Astrocyte (in vitro differentiated cells and primary cell): Measurements from ENCODE around the gene CMTR1. TPM values are rescaled to one million over a fixed set of nuclear protein-coding genes. Genes with fewer than 3 reads are reported as not detected.

Experiments used
- DNase-seq: peaks from one replicate; pipeline ENCODE4 v3.0.0-alpha.2; 2010; ENCODE audit warnings: low read depth
- FAIRE-seq: peaks from 2 replicates; lab custom pipeline; 2011; peaks lifted over from hg19 to GRCh38; lab: Jason Lieb, UNC
- H2AFZ ChIP-seq: 2 replicates; pipeline ENCODE4 v1.6.0; 2012; ENCODE audit warnings: low read depth, low read length, inconsistent platforms
- H3K27ac ChIP-seq: 2 replicates; pipeline ENCODE4 v1.5.1; 2011; ENCODE audit warnings: low read depth, low read length, inconsistent platforms
- H3K27me3 ChIP-seq: 2 replicates; pipeline ENCODE4 v1.6.0; 2011; ENCODE audit warnings: low read length, inconsistent platforms; ENCODE audit not compliant: insufficient read depth
- H3K36me3 ChIP-seq: 2 replicates; pipeline ENCODE4 v1.5.1; 2011; ENCODE audit warnings: low read length, inconsistent platforms; ENCODE audit not compliant: insufficient read depth
- H3K4me1 ChIP-seq: 2 replicates; pipeline ENCODE4 v1.5.1; 2011; ENCODE audit warnings: low read length, inconsistent platforms; ENCODE audit not compliant: insufficient read depth
- H3K4me2 ChIP-seq: 2 replicates; pipeline ENCODE4 v1.6.0; 2012; ENCODE audit warnings: low read length, inconsistent platforms
- H3K4me3 ChIP-seq: 2 replicates; pipeline ENCODE4 v1.5.1; 2011; ENCODE audit warnings: low read depth, mild to moderate bottlenecking, low read length, inconsistent platforms; ENCODE audit not compliant: insufficient read depth
- H3K79me2 ChIP-seq: 2 replicates; pipeline ENCODE4 v1.6.0; 2012; ENCODE audit warnings: mild to moderate bottlenecking, low read length, inconsistent platforms; ENCODE audit not compliant: insufficient read depth
- H3K9ac ChIP-seq: 2 replicates; pipeline ENCODE4 v1.6.0; 2012; ENCODE audit warnings: mild to moderate bottlenecking, low read length, inconsistent platforms
- H3K9me3 ChIP-seq: 2 replicates; pipeline ENCODE4 v1.5.1; 2012; ENCODE audit warnings: low read depth, mild to moderate bottlenecking, low read length, inconsistent platforms; ENCODE audit not compliant: insufficient read depth
- H4K20me1 ChIP-seq: 2 replicates; pipeline ENCODE4 v1.6.0; 2012; ENCODE audit warnings: low read length, inconsistent platforms; ENCODE audit not compliant: insufficient read depth
- H3K27ac Mint-ChIP-seq: one replicate; pipeline ENCODE4 v1.8.0; 2021; ENCODE audit warnings: mild to moderate bottlenecking, mixed read lengths; ENCODE audit not compliant: unreplicated experiment
- H3K27me3 Mint-ChIP-seq: one replicate; pipeline ENCODE4 v1.8.0; 2021; ENCODE audit warnings: low read depth, mixed read lengths; ENCODE audit not compliant: unreplicated experiment
- H3K36me3 Mint-ChIP-seq: one replicate; pipeline ENCODE4 v1.8.0; 2021; ENCODE audit warnings: low read depth, mixed read lengths; ENCODE audit not compliant: unreplicated experiment
- H3K4me1 Mint-ChIP-seq: one replicate; pipeline ENCODE4 v1.8.0; 2021; ENCODE audit warnings: low read depth, mixed read lengths; ENCODE audit not compliant: unreplicated experiment
- H3K4me3 Mint-ChIP-seq: one replicate; pipeline ENCODE4 v1.8.0; 2021; ENCODE audit warnings: mild to moderate bottlenecking, moderate library complexity, mixed read lengths; ENCODE audit not compliant: unreplicated experiment
- H3K9me3 Mint-ChIP-seq: one replicate; pipeline ENCODE4 v1.8.0; 2021; ENCODE audit warnings: mild to moderate bottlenecking, mixed read lengths; ENCODE audit not compliant: unreplicated experiment
- CTCF ChIP-seq: IDR thresholded peaks from 2 replicates; pipeline ENCODE4 v1.5.1; 2011; ENCODE audit warnings: low read depth, mild to moderate bottlenecking, inconsistent platforms, low read length, moderate library complexity; ENCODE audit not compliant: insufficient read depth
- EZH2 ChIP-seq: IDR thresholded peaks from 2 replicates; pipeline ENCODE4 v1.6.1; 2012; ENCODE audit warnings: mild to moderate bottlenecking, low read length, inconsistent platforms; ENCODE audit not compliant: insufficient read depth
- total RNA-seq: library from RNA; stranded (reverse); gene quantifications from 2 replicates; pipeline ENCODE4 v1.2.1, GENCODE V29; 2021

The CMTR1 gene
- total RNA-seq, 1 donor from 2014 or later, result 44.1 TPM

- Mint-ChIP-seq H3K4me3 (no peak overlapping the region), H3K9me3 (no peaks in the 10 kb centered on the region), H3K27ac (no peak overlapping the region), H3K36me3 (peaks cover 9% of the 10 kb centered on the region), H3K27me3 (peaks cover 9% of the 10 kb centered on the region), H3K4me1 (no peaks in the 10 kb centered on the region)
- no peak for DNase-seq
- H3K4me1 ChIP-seq, result no peaks in the 10 kb centered on the region
- H3K4me3 ChIP-seq, result no peak overlapping the region
- H2AFZ ChIP-seq, result no peak overlapping the region
- no peaks in the 10 kb centered on the region for H4K20me1 ChIP-seq
- TF ChIP-seq EZH2, result no peak
- no peak for TF ChIP-seq CTCF
- no peaks in the 10 kb centered on the region for H3K79me2 ChIP-seq
- H3K36me3 ChIP-seq, result peaks cover 9% of the 10 kb centered on the region
- no peak overlapping the region for H3K27ac ChIP-seq
- H3K4me2 ChIP-seq, result no peak overlapping the region
- H3K27me3 ChIP-seq, result no peaks in the 10 kb centered on the region
- no peaks in the 10 kb centered on the region for H3K9me3 ChIP-seq
- H3K9ac ChIP-seq, result no peak overlapping the region
- FAIRE-seq, result no peak
Observed at GRCh38 chr6:37393381-37393929, 39.6 kb upstream of the CMTR1 start.

GRCh38 chr6:37396571-37397180 is 36.3 kb upstream of the CMTR1 start:
- TF ChIP-seq CTCF (no peak), EZH2 (no peak)
- no peak overlapping the region for H2AFZ ChIP-seq
- no peak overlapping the region for H3K27ac ChIP-seq
- peaks cover 23% of the 10 kb centered on the region for H3K27me3 Mint-ChIP-seq
- peaks cover 5% of the 10 kb centered on the region for H3K36me3 Mint-ChIP-seq
- FAIRE-seq, result no peak
- no peak overlapping the region for H3K4me3 Mint-ChIP-seq
- no peaks in the 10 kb centered on the region for H3K9me3 ChIP-seq
- H3K27ac Mint-ChIP-seq, result no peak overlapping the region
- H3K27me3 ChIP-seq, result no peaks in the 10 kb centered on the region
- H3K4me3 ChIP-seq, result no peak overlapping the region
- no peaks in the 10 kb centered on the region for H3K36me3 ChIP-seq
- H3K4me1 Mint-ChIP-seq, result peaks cover 5% of the 10 kb centered on the region
- DNase-seq, result peak; percentile 64
- no peak overlapping the region for H3K9ac ChIP-seq
- H3K4me2 ChIP-seq, result no peak overlapping the region
- peaks cover 2% of the 10 kb centered on the region for H3K9me3 Mint-ChIP-seq
- H4K20me1 ChIP-seq, result no peaks in the 10 kb centered on the region
- H3K79me2 ChIP-seq, result no peaks in the 10 kb centered on the region
- H3K4me1 ChIP-seq, result no peaks in the 10 kb centered on the region

GRCh38 chr6:37399131-37399530 is 33.9 kb upstream of the CMTR1 start:
- FAIRE-seq (no peak), DNase-seq (no peak)
- no peak overlapping the region for H3K27ac Mint-ChIP-seq
- H3K9me3 Mint-ChIP-seq, result peaks cover 2% of the 10 kb centered on the region
- Histone ChIP-seq H3K79me2 (no peaks in the 10 kb centered on the region), H3K27ac (no peak overlapping the region), H3K4me2 (no peak overlapping the region), H4K20me1 (no peaks in the 10 kb centered on the region), H3K4me3 (no peak overlapping the region), H3K9me3 (no peaks in the 10 kb centered on the region), H3K36me3 (no peaks in the 10 kb centered on the region), H3K4me1 (no peaks in the 10 kb centered on the region), H3K27me3 (no peaks in the 10 kb centered on the region), H2AFZ (no peak overlapping the region), H3K9ac (no peak overlapping the region)
- peaks cover 2% of the 10 kb centered on the region for H3K36me3 Mint-ChIP-seq
- TF ChIP-seq EZH2 (no peak), CTCF (no peak)
- peaks cover 23% of the 10 kb centered on the region for H3K27me3 Mint-ChIP-seq
- H3K4me1 Mint-ChIP-seq, result peaks cover 5% of the 10 kb centered on the region
- H3K4me3 Mint-ChIP-seq, result no peak overlapping the region
